Aortic smooth muscle cell (primary cell): ENCODE data around the gene NMNAT2. TPM values are rescaled to one million over a fixed set of nuclear protein-coding genes. Genes with fewer than 3 reads are reported as not detected.

Experiments
- total RNA-seq: library from RNA; depleted of rRNA; stranded (reverse); fragments of >200 nt; gene quantifications from 2 replicates; pipeline ENCODE4 v1.2.3, GENCODE V29; 2014

Gene NMNAT2
- total RNA-seq = 0.44 and 0.66 TPM in 2 replicates

GRCh38 chr1:183417772-183418491 lies at the start of gene NMNAT2:
NMNAT2 (minus strand) TSS chr1:183418380; CDS start chr1:183418267, 113 bp downstream.

Other genes with a start within 250 kb of the NMNAT2 start
- gene LAMC2, start 232.1 kb downstream of the NMNAT2 start, total RNA-seq = 5.0 and 5.3 TPM in 2 replicates
- 14.5 and 19.0 TPM in 2 replicates for gene SMG7, start 54.1 kb upstream of the NMNAT2 start, total RNA-seq
- gene NCF2, start 172.1 kb upstream of the NMNAT2 start, total RNA-seq = under 0.01 and 0.19 TPM in 2 replicates
- gene ARPC5, start 217.4 kb upstream of the NMNAT2 start, total RNA-seq = 302 and 512 TPM in 2 replicates
- gene APOBEC4, start 234.9 kb upstream of the NMNAT2 start, total RNA-seq = 0.06 TPM in 1 of 2 replicates, not detected in the other